ENCODE results near the gene NRROS. TPM values are rescaled to one million over a fixed set of nuclear protein-coding genes. Genes with fewer than 3 reads are reported as not detected.

The NRROS gene
- total and polyA plus RNA-seq, 2 of the 13 experiments (the other 11 are each of a cell fraction or from before 2014, with no cell fraction given) = not detected

DNA sequence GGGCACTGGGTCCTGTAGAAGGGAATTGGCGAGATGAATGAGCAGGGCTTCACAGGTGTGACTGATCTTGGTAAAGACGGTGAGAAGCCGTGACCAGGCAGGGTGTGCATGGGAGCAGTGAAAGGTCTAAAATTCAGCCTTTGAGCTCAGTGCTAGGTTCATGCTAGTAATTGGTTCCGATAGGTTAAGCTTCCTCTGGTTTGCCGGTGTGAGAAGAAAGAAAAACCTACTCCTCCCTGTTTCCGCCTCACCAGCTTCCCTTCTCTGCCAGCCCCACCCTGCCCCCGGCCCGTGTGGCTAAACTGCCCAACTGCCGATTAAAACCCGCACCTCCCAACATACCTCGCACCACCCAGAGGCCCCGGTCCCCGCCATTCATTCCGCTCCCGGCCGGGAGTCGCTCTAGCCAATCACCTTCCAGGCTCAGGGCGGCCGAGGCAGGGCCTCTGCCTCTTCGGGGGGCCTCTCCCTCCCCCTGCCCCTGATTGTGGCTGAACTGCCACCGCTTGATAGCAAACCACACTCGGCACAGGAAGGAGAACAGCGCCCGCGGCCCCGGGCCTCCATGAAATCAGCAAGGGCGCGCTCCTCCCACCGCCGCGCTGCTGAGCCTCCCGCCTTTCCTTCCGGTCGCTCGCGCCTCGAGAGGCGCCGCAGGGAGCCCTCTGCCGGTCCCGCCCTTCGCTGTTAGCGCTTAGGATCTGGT, 7.3 kb upstream of the NRROS start (continued):
- TF ChIP-seq GABPB1 (CRISPR knock-in tag; IDR thresholded peaks at IDR 0.05) (peak; percentile 90), ZNF7 (CRISPR knock-in tag; IDR thresholded peaks at IDR 0.05) (no peak), MBD4 (IDR thresholded peaks at IDR 0.05; ENCODE audit: borderline replicate concordance, low read length) (no peak), PHF20 (CRISPR knock-in tag; IDR thresholded peaks at IDR 0.05) (peak; percentile 60; the same call in 1 of the 2 replicates), SATB2 (CRISPR knock-in tag; IDR thresholded peaks at IDR 0.05) (0 out of 2 replicates have a peak, but pooled peaks have one; percentile 26), ZNF550 (CRISPR knock-in tag; IDR thresholded peaks at IDR 0.05; ENCODE audit: borderline replicate concordance) (no peak), NFIB (CRISPR knock-in tag; IDR thresholded peaks at IDR 0.05; ENCODE audit: borderline replicate concordance) (no peak), HNRNPL (IDR thresholded peaks at IDR 0.05; ENCODE audit: low read depth, low read length) (0 out of 2 replicates have a peak, but pooled peaks have one; percentile 43), ZNF709 (CRISPR knock-in tag; IDR thresholded peaks at IDR 0.05) (no peak)
- TF ChIP-seq, protein P1, sequence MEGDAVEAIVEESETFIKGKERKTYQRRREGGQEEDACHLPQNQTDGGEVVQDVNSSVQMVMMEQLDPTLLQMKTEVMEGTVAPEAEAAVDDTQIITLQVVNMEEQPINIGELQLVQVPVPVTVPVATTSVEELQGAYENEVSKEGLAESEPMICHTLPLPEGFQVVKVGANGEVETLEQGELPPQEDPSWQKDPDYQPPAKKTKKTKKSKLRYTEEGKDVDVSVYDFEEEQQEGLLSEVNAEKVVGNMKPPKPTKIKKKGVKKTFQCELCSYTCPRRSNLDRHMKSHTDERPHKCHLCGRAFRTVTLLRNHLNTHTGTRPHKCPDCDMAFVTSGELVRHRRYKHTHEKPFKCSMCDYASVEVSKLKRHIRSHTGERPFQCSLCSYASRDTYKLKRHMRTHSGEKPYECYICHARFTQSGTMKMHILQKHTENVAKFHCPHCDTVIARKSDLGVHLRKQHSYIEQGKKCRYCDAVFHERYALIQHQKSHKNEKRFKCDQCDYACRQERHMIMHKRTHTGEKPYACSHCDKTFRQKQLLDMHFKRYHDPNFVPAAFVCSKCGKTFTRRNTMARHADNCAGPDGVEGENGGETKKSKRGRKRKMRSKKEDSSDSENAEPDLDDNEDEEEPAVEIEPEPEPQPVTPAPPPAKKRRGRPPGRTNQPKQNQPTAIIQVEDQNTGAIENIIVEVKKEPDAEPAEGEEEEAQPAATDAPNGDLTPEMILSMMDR (CRISPR knock-in tag; IDR thresholded peaks at IDR 0.05) = peak; percentile 65
- TF ChIP-seq, protein P2, sequence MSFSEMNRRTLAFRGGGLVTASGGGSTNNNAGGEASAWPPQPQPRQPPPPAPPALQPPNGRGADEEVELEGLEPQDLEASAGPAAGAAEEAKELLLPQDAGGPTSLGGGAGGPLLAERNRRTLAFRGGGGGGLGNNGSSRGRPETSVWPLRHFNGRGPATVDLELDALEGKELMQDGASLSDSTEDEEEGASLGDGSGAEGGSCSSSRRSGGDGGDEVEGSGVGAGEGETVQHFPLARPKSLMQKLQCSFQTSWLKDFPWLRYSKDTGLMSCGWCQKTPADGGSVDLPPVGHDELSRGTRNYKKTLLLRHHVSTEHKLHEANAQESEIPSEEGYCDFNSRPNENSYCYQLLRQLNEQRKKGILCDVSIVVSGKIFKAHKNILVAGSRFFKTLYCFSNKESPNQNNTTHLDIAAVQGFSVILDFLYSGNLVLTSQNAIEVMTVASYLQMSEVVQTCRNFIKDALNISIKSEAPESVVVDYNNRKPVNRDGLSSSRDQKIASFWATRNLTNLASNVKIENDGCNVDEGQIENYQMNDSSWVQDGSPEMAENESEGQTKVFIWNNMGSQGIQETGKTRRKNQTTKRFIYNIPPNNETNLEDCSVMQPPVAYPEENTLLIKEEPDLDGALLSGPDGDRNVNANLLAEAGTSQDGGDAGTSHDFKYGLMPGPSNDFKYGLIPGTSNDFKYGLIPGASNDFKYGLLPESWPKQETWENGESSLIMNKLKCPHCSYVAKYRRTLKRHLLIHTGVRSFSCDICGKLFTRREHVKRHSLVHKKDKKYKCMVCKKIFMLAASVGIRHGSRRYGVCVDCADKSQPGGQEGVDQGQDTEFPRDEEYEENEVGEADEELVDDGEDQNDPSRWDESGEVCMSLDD (CRISPR knock-in tag; IDR thresholded peaks at IDR 0.05; ENCODE audit: borderline replicate concordance) = peak; percentile 36; the same call in 1 of the 2 replicates
- TF ChIP-seq, protein P3, sequence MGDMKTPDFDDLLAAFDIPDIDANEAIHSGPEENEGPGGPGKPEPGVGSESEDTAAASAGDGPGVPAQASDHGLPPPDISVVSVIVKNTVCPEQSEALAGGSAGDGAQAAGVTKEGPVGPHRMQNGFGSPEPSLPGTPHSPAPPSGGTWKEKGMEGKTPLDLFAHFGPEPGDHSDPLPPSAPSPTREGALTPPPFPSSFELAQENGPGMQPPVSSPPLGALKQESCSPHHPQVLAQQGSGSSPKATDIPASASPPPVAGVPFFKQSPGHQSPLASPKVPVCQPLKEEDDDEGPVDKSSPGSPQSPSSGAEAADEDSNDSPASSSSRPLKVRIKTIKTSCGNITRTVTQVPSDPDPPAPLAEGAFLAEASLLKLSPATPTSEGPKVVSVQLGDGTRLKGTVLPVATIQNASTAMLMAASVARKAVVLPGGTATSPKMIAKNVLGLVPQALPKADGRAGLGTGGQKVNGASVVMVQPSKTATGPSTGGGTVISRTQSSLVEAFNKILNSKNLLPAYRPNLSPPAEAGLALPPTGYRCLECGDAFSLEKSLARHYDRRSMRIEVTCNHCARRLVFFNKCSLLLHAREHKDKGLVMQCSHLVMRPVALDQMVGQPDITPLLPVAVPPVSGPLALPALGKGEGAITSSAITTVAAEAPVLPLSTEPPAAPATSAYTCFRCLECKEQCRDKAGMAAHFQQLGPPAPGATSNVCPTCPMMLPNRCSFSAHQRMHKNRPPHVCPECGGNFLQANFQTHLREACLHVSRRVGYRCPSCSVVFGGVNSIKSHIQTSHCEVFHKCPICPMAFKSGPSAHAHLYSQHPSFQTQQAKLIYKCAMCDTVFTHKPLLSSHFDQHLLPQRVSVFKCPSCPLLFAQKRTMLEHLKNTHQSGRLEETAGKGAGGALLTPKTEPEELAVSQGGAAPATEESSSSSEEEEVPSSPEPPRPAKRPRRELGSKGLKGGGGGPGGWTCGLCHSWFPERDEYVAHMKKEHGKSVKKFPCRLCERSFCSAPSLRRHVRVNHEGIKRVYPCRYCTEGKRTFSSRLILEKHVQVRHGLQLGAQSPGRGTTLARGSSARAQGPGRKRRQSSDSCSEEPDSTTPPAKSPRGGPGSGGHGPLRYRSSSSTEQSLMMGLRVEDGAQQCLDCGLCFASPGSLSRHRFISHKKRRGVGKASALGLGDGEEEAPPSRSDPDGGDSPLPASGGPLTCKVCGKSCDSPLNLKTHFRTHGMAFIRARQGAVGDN (CRISPR knock-in tag; IDR thresholded peaks at IDR 0.05) = peak; percentile 95
- TF ChIP-seq, protein P4, sequence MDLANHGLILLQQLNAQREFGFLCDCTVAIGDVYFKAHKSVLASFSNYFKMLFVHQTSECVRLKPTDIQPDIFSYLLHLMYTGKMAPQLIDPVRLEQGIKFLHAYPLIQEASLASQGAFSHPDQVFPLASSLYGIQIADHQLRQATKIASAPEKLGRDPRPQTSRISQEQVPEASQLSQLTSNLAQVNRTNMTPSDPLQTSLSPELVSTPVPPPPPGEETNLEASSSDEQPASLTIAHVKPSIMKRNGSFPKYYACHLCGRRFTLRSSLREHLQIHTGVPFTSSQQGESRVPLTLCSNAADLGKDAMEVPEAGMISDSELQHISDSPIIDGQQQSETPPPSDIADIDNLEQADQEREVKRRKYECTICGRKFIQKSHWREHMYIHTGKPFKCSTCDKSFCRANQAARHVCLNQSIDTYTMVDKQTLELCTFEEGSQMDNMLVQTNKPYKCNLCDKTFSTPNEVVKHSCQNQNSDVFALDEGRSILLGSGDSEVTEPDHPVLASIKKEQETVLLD (CRISPR knock-in tag; IDR thresholded peaks at IDR 0.05; ENCODE audit: low read depth) = no peak
- TF ChIP-seq, protein P5, sequence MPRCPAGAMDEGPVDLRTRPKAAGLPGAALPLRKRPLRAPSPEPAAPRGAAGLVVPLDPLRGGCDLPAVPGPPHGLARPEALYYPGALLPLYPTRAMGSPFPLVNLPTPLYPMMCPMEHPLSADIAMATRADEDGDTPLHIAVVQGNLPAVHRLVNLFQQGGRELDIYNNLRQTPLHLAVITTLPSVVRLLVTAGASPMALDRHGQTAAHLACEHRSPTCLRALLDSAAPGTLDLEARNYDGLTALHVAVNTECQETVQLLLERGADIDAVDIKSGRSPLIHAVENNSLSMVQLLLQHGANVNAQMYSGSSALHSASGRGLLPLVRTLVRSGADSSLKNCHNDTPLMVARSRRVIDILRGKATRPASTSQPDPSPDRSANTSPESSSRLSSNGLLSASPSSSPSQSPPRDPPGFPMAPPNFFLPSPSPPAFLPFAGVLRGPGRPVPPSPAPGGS (CRISPR knock-in tag; IDR thresholded peaks at IDR 0.05) = no peak
- TF ChIP-seq, protein P6, sequence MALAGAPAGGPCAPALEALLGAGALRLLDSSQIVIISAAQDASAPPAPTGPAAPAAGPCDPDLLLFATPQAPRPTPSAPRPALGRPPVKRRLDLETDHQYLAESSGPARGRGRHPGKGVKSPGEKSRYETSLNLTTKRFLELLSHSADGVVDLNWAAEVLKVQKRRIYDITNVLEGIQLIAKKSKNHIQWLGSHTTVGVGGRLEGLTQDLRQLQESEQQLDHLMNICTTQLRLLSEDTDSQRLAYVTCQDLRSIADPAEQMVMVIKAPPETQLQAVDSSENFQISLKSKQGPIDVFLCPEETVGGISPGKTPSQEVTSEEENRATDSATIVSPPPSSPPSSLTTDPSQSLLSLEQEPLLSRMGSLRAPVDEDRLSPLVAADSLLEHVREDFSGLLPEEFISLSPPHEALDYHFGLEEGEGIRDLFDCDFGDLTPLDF (CRISPR knock-in tag; IDR thresholded peaks at IDR 0.05) = peak; percentile 61; the same call in 1 of the 2 replicates

Measured in HepG2 (cell line).